Caco-2 (cell line): ENCODE measurements around the gene ZBED1. TPM values are rescaled to one million over a fixed set of nuclear protein-coding genes. Genes with fewer than 3 reads are reported as not detected.

Experiments used
- BruUV-seq: library from RNA; stranded (reverse); fragments of 400-500 nt; replicated peaks from 2 replicates; lab custom pipeline; 2021; lab: Mats Ljungman, UMichigan
- CTCF ChIA-PET: fragments of 300-600 bp; sonication (Branson Sonifier 250); formaldehyde crosslinking; loops from one replicate; lab custom pipeline; 2022; ENCODE audit warnings: antibody characterized with exemption; lab: Charles Lee
- POLR2A ChIA-PET: fragments of 300-600 bp; sonication (Branson Sonifier 250); formaldehyde crosslinking; loops from one replicate; lab custom pipeline; 2022; ENCODE audit warnings: antibody characterized with exemption; lab: Charles Lee
- DNase-seq, 2 experiments: peaks; one replicate each; pipeline versions ENCODE4 v3.0.0 to v3.0.0-alpha.2; 2020 to 2022
- H3K27me3 ChIP-seq: replicated peaks from 2 replicates; pipeline ENCODE4 v1.6.0; 2011; ENCODE audit warnings: low read length; ENCODE audit not compliant: control insufficient read depth, insufficient read depth
- H3K36me3 ChIP-seq: 2 replicates; pipeline ENCODE4 v1.5.1; 2011; ENCODE audit warnings: low read length; ENCODE audit not compliant: control insufficient read depth, insufficient read depth
- H3K4me1 ChIP-seq: fragments of 250-450 bp; sonication (Bioruptor Pico); 2 replicates; pipeline ENCODE4 v1.5.1; 2020; ENCODE audit warnings: mild to moderate bottlenecking
- H3K4me3 ChIP-seq: 2 replicates; pipeline ENCODE4 v1.5.1; 2011; ENCODE audit warnings: low read depth, mild to moderate bottlenecking, control low read depth, low read length
- H3K9me3 ChIP-seq: fragments of 250-450 bp; sonication (Bioruptor Pico); 2 replicates; pipeline ENCODE4 v1.5.1; 2020; ENCODE audit warnings: mild to moderate bottlenecking, moderate library complexity
- H3K27ac Mint-ChIP-seq: one replicate; pipeline ENCODE4 v1.8.0; 2022; ENCODE audit warnings: mixed read lengths; ENCODE audit not compliant: unreplicated experiment
- H3K27me3 Mint-ChIP-seq: one replicate; pipeline ENCODE4 v1.8.0; 2022; ENCODE audit warnings: mixed read lengths; ENCODE audit not compliant: insufficient read depth, unreplicated experiment
- H3K36me3 Mint-ChIP-seq: one replicate; pipeline ENCODE4 v1.8.0; 2022; ENCODE audit warnings: mild to moderate bottlenecking, mixed read lengths; ENCODE audit not compliant: insufficient read depth, unreplicated experiment
- H3K4me1 Mint-ChIP-seq: one replicate; pipeline ENCODE4 v1.8.0; 2022; ENCODE audit warnings: low read depth, mixed read lengths; ENCODE audit not compliant: unreplicated experiment
- H3K4me3 Mint-ChIP-seq: one replicate; pipeline ENCODE4 v1.8.0; 2022; ENCODE audit warnings: mild to moderate bottlenecking, moderate library complexity, mixed read lengths; ENCODE audit not compliant: unreplicated experiment
- H3K9me3 Mint-ChIP-seq: one replicate; pipeline ENCODE4 v1.8.0; 2022; ENCODE audit warnings: mixed read lengths; ENCODE audit not compliant: unreplicated experiment
- CTCF ChIP-seq, 2 experiments: fragments of 200-600 bp in 1 of 2; IDR thresholded peaks; 1 replicate in 1 of 2; 2 replicates in 1 of 2; pipeline versions ENCODE4 v1.5.1 to v1.8.0; 2011 to 2022; ENCODE audit warnings: antibody characterized with exemption in 1 of 2, control low read depth in 1 of 2, inconsistent platforms in 1 of 2, low read depth in 1 of 2, low read length in 1 of 2, mild to moderate bottlenecking in 1 of 2, moderate library complexity in 1 of 2; ENCODE audit not compliant: insufficient read depth in 1 of 2, severe bottlenecking in 1 of 2, unreplicated experiment in 1 of 2
- intact Hi-C: fragments of 100-400 bp; cut with micrococcal nuclease; formaldehyde crosslinking; loops from one replicate; pipeline ENCODE4 v1.10.0; 2022; ENCODE audit not compliant: unreplicated experiment
- total RNA-seq: library from RNA; stranded (reverse); gene quantifications from 2 replicates; pipeline ENCODE4 v1.2.3, GENCODE V29; 2022

The ZBED1 gene
- total RNA-seq, 1 experiment from 2014 or later, result 68.8 TPM

- no peaks in the 10 kb centered on the region for H3K9me3 Mint-ChIP-seq
- no TSS peak for BruUV-seq
- DNase-seq, result no peak
- CTCF ChIA-PET, result no interaction called here
- POLR2A ChIA-PET, result no interaction called here
- H3K27ac Mint-ChIP-seq, result no peak overlapping the region
- no peaks in the 10 kb centered on the region for H3K27me3 Mint-ChIP-seq
- H3K4me3 ChIP-seq, result no peak overlapping the region
- no peaks in the 10 kb centered on the region for H3K36me3 ChIP-seq
- H3K27me3 ChIP-seq, result no peaks in the 10 kb centered on the region
- H3K9me3 ChIP-seq, result no peaks in the 10 kb centered on the region
- H3K4me3 Mint-ChIP-seq, result no peak overlapping the region
- peaks cover 16% of the 10 kb centered on the region for H3K4me1 Mint-ChIP-seq
- H3K36me3 Mint-ChIP-seq, result peaks cover 16% of the 10 kb centered on the region
- intact Hi-C loops, result no loop called here
- TF ChIP-seq CTCF (IDR thresholded peaks at IDR 0.05; ENCODE audit: insufficient read depth in 1 of 2, low read depth in 1 of 2, low read length in 1 of 2, severe bottlenecking in 1 of 2, unreplicated experiment in 1 of 2), result no peak
- peaks cover 41% of the 10 kb centered on the region for H3K4me1 ChIP-seq
Observed at GRCh38 chrX:2504706-2505332, 4.0 kb upstream of the ZBED1 start.

GRCh38 chrX:2503591-2504500 lies 3.1 kb upstream of the ZBED1 start:
- no TSS peak for BruUV-seq

More at GRCh38 chrX:2503591-2504500, 3.1 kb upstream of the ZBED1 start:
- H3K4me1 Mint-ChIP-seq, result peaks cover 13% of the 10 kb centered on the region
- no peaks in the 10 kb centered on the region for H3K27me3 Mint-ChIP-seq
- no peaks in the 10 kb centered on the region for H3K9me3 ChIP-seq
- intact Hi-C loops, result no loop called here
- ChIA-PET CTCF (no interaction called here), POLR2A (no interaction called here)
- no peak overlapping the region for H3K4me3 Mint-ChIP-seq
- no peaks in the 10 kb centered on the region for H3K9me3 Mint-ChIP-seq
- TF ChIP-seq CTCF (IDR thresholded peaks at IDR 0.05; ENCODE audit: insufficient read depth in 1 of 2, low read depth in 1 of 2, low read length in 1 of 2, severe bottlenecking in 1 of 2, unreplicated experiment in 1 of 2), result no peak
- H3K4me1 ChIP-seq, result peaks cover 38% of the 10 kb centered on the region
- no peaks in the 10 kb centered on the region for H3K36me3 ChIP-seq
- H3K36me3 Mint-ChIP-seq, result peaks cover 21% of the 10 kb centered on the region
- H3K27ac Mint-ChIP-seq, result no peak overlapping the region
- no peak overlapping the region for H3K4me3 ChIP-seq
- no peaks in the 10 kb centered on the region for H3K27me3 ChIP-seq
- no peak for DNase-seq
